HepG2 (cell line): Measurements from ENCODE around the gene ABCC1. TPM values are rescaled to one million over a fixed set of nuclear protein-coding genes. Genes with fewer than 3 reads are reported as not detected.

Source experiments
- ETV5 ChIP-seq: IDR thresholded peaks from 2 replicates; pipeline ENCODE4 v1.6.1; 2018; ENCODE audit warnings: missing biosample characterization, missing genetic modification reagents, inconsistent platforms, borderline replicate concordance
- MTF1 ChIP-seq: sonication (generic); formaldehyde crosslinking; IDR thresholded peaks from 2 replicates; pipeline ENCODE4 v1.5.0; 2020; ENCODE audit warnings: missing genetic modification reagents
- NFE2L2 ChIP-seq: fragments of 150-350 bp; IDR thresholded peaks from 2 replicates; pipeline ENCODE4 v1.6.1; 2014; ENCODE audit warnings: low read length
- PAWR ChIP-seq: sonication (generic); formaldehyde crosslinking; IDR thresholded peaks from 2 replicates; pipeline ENCODE4 v1.4.0; 2020; ENCODE audit warnings: missing genetic modification reagents, mild to moderate bottlenecking, borderline replicate concordance
- PCBP2 ChIP-seq: fragments of 200-400 bp; formaldehyde crosslinking; optimal IDR thresholded peaks from 2 replicates; pipeline ENCODE3; 2018; ENCODE audit warnings: low read length, low read depth; ENCODE audit not compliant: poor library complexity, severe bottlenecking
- REL ChIP-seq: sonication (generic); formaldehyde crosslinking; conservative IDR thresholded peaks from 2 replicates; pipeline ENCODE4 v1.8.0; 2022; ENCODE audit warnings: mild to moderate bottlenecking, missing genetic modification reagents, moderate library complexity
- SMC3 ChIP-seq: IDR thresholded peaks from 2 replicates; pipeline ENCODE4 v1.6.1; 2011; ENCODE audit warnings: low read length, improper control_type of control experiment
- SRSF1 ChIP-seq: fragments of 200-400 bp; formaldehyde crosslinking; optimal IDR thresholded peaks from 2 replicates; pipeline ENCODE3; 2017; ENCODE audit warnings: mild to moderate bottlenecking, low read depth, low read length, moderate library complexity
- TCF7L2 ChIP-seq: IDR thresholded peaks from 2 replicates; pipeline ENCODE4 v1.6.1; 2011; ENCODE audit warnings: mild to moderate bottlenecking, low read depth, low read length, moderate library complexity
- TEAD2 ChIP-seq: sonication (generic); formaldehyde crosslinking; IDR thresholded peaks from 2 replicates; pipeline ENCODE4 v1.9.0; 2021; ENCODE audit warnings: missing genetic modification reagents
- U2AF1 ChIP-seq: fragments of 200-400 bp; formaldehyde crosslinking; optimal IDR thresholded peaks from 2 replicates; pipeline ENCODE3; 2017; ENCODE audit warnings: mild to moderate bottlenecking, low read depth, low read length
- ZFP36 ChIP-seq: fragments of 150-350 bp; IDR thresholded peaks from 2 replicates; pipeline ENCODE4 v1.6.1; 2018; ENCODE audit warnings: borderline replicate concordance, low read length, low read depth; ENCODE audit not compliant: partially characterized antibody
- ZFP62 ChIP-seq: sonication (generic); formaldehyde crosslinking; IDR thresholded peaks from 2 replicates; pipeline ENCODE4 v1.4.0; 2020; ENCODE audit warnings: missing genetic modification reagents
- ZNF10 ChIP-seq: sonication (generic); formaldehyde crosslinking; IDR thresholded peaks from 2 replicates; pipeline ENCODE4 v1.4.0; 2020; ENCODE audit warnings: mild to moderate bottlenecking, low read depth, missing genetic modification reagents, borderline replicate concordance
- ZNF24 ChIP-seq: fragments of 450-650 bp; IDR thresholded peaks from 2 replicates; pipeline ENCODE4 v1.6.1; 2017; ENCODE audit warnings: antibody characterized with exemption, mild to moderate bottlenecking
- ZNF329 ChIP-seq: sonication (generic); formaldehyde crosslinking; IDR thresholded peaks from 2 replicates; pipeline ENCODE4 v1.9.0; 2021; ENCODE audit warnings: low read depth, mild to moderate bottlenecking, missing genetic modification reagents
- ZNF879 ChIP-seq: sonication (generic); formaldehyde crosslinking; IDR thresholded peaks from 2 replicates; pipeline ENCODE4 v1.8.1; 2023; ENCODE audit warnings: missing genetic modification reagents
- ZNF883 ChIP-seq: sonication (generic); formaldehyde crosslinking; IDR thresholded peaks from 2 replicates; pipeline ENCODE4 v1.5.1; 2020; ENCODE audit warnings: mild to moderate bottlenecking, missing genetic modification reagents; ENCODE audit errors: not compliant biosample characterization
- ZSCAN12 ChIP-seq: sonication (generic); formaldehyde crosslinking; IDR thresholded peaks from 2 replicates; pipeline ENCODE4 v1.9.0; 2021; ENCODE audit warnings: mild to moderate bottlenecking, missing genetic modification reagents
- polyA plus RNA-seq, 8 experiments: library from polyadenylated mRNA; depleted of rRNA in 3 of 8; stranded (reverse) in 7 of 8; unstranded in 1 of 8; fragments of >200 nt; fragmentation: Illumina TruSeq in 4 of 8; extraction: Trizol in 4 of 8; gene quantifications; 2 replicates each; pipeline versions ENCODE4 v1.2.1 to v1.2.3, GENCODE V29; 2011 to 2016; ENCODE audit warnings: low read depth in 4 of 8, missing spikeins in 1 of 8, mixed read lengths in 1 of 8; ENCODE audit not compliant: insufficient read depth in 1 of 8
- total RNA-seq, 5 experiments: library from RNA; depleted of rRNA; stranded (reverse); fragments of >200 nt; fragmentation: Illumina TruSeq; extraction: Trizol; gene quantifications; 2 replicates each; pipeline ENCODE4 v1.2.3, GENCODE V29; 2016; ENCODE audit warnings: low read depth in 1 of 5
- TF ChIP-seq, protein P1 (sequence below): sonication (generic); formaldehyde crosslinking; IDR thresholded peaks from 2 replicates; pipeline ENCODE4 v1.4.0; 2020; ENCODE audit warnings: missing genetic modification reagents
- TF ChIP-seq, protein P2 (sequence below): sonication (generic); formaldehyde crosslinking; IDR thresholded peaks from 2 replicates; pipeline ENCODE4 v1.9.0; 2021; ENCODE audit warnings: missing genetic modification reagents, borderline replicate concordance
- TF ChIP-seq, protein P3 (sequence below): sonication (generic); formaldehyde crosslinking; IDR thresholded peaks from 2 replicates; pipeline ENCODE4 v1.8.0; 2022; ENCODE audit warnings: mild to moderate bottlenecking, missing genetic modification reagents; ENCODE audit not compliant: insufficient replicate concordance

Gene ABCC1
- total and polyA plus RNA-seq, 2 of the 13 experiments (the other 11 are each of a cell fraction or from before 2014, with no cell fraction given) = 13.0 to 30.6 TPM

DNA sequence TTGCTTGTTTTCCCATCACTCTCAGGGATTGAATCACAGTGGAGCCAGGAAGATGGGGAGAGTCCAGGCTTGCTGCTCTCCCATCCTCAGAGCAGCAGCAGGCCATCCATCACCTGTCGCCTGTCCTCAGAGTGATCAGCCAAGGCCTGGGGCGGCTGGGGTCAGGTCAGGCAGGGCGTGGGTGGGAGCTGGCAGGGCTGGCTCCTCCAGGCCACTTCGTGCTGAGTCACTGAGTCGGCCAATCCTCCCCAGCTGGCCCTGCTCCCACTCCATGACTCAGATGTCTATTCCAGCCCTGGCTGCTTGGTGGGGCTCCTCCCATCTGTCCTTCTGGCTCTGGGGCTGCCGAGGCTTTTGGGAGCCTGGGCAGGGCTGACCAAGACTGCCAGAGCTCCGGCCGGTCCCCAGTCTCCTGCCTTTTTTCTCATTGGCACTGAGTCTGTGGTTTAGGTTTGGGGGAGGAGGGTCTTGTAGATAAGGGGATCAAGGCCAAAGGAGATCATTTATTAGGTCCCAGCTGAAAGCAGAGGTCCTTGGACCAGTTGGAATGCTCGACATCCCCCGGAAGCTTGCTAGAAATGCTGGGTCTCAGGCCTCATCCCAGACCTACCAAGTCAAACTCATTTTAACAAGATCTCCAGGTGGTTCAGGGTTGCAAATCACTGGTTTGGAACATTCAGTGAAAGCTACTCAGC is 72.7 kb downstream of the ABCC1 start (continued):
- TF ChIP-seq, protein P1, sequence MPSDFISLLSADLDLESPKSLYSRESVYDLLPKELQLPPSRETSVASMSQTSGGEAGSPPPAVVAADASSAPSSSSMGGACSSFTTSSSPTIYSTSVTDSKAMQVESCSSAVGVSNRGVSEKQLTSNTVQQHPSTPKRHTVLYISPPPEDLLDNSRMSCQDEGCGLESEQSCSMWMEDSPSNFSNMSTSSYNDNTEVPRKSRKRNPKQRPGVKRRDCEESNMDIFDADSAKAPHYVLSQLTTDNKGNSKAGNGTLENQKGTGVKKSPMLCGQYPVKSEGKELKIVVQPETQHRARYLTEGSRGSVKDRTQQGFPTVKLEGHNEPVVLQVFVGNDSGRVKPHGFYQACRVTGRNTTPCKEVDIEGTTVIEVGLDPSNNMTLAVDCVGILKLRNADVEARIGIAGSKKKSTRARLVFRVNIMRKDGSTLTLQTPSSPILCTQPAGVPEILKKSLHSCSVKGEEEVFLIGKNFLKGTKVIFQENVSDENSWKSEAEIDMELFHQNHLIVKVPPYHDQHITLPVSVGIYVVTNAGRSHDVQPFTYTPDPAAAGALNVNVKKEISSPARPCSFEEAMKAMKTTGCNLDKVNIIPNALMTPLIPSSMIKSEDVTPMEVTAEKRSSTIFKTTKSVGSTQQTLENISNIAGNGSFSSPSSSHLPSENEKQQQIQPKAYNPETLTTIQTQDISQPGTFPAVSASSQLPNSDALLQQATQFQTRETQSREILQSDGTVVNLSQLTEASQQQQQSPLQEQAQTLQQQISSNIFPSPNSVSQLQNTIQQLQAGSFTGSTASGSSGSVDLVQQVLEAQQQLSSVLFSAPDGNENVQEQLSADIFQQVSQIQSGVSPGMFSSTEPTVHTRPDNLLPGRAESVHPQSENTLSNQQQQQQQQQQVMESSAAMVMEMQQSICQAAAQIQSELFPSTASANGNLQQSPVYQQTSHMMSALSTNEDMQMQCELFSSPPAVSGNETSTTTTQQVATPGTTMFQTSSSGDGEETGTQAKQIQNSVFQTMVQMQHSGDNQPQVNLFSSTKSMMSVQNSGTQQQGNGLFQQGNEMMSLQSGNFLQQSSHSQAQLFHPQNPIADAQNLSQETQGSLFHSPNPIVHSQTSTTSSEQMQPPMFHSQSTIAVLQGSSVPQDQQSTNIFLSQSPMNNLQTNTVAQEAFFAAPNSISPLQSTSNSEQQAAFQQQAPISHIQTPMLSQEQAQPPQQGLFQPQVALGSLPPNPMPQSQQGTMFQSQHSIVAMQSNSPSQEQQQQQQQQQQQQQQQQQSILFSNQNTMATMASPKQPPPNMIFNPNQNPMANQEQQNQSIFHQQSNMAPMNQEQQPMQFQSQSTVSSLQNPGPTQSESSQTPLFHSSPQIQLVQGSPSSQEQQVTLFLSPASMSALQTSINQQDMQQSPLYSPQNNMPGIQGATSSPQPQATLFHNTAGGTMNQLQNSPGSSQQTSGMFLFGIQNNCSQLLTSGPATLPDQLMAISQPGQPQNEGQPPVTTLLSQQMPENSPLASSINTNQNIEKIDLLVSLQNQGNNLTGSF (CRISPR knock-in tag) = no peak
- TF ChIP-seq U2AF1 (no peak), TCF7L2 (no peak), SMC3 (no peak; the same call in 1 of the 2 replicates), SRSF1 (no peak), ZNF24 (no peak), ZNF329 (CRISPR knock-in tag) (no peak), NFE2L2 (peak; percentile 98), PCBP2 (no peak), ZNF10 (CRISPR knock-in tag) (no peak), ZNF879 (CRISPR knock-in tag) (no peak), TEAD2 (no peak), ZFP62 (CRISPR knock-in tag) (no peak), ETV5 (CRISPR knock-in tag) (no peak; the same call in 1 of the 2 replicates), ZSCAN12 (CRISPR knock-in tag) (no peak), ZFP36 (no peak), MTF1 (CRISPR knock-in tag) (no peak), PAWR (CRISPR knock-in tag) (no peak), REL (CRISPR knock-in tag) (no peak), ZNF883 (no peak)
- TF ChIP-seq, protein P2, sequence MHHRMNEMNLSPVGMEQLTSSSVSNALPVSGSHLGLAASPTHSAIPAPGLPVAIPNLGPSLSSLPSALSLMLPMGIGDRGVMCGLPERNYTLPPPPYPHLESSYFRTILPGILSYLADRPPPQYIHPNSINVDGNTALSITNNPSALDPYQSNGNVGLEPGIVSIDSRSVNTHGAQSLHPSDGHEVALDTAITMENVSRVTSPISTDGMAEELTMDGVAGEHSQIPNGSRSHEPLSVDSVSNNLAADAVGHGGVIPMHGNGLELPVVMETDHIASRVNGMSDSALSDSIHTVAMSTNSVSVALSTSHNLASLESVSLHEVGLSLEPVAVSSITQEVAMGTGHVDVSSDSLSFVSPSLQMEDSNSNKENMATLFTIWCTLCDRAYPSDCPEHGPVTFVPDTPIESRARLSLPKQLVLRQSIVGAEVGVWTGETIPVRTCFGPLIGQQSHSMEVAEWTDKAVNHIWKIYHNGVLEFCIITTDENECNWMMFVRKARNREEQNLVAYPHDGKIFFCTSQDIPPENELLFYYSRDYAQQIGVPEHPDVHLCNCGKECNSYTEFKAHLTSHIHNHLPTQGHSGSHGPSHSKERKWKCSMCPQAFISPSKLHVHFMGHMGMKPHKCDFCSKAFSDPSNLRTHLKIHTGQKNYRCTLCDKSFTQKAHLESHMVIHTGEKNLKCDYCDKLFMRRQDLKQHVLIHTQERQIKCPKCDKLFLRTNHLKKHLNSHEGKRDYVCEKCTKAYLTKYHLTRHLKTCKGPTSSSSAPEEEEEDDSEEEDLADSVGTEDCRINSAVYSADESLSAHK (CRISPR knock-in tag) = no peak
- TF ChIP-seq, protein P3, sequence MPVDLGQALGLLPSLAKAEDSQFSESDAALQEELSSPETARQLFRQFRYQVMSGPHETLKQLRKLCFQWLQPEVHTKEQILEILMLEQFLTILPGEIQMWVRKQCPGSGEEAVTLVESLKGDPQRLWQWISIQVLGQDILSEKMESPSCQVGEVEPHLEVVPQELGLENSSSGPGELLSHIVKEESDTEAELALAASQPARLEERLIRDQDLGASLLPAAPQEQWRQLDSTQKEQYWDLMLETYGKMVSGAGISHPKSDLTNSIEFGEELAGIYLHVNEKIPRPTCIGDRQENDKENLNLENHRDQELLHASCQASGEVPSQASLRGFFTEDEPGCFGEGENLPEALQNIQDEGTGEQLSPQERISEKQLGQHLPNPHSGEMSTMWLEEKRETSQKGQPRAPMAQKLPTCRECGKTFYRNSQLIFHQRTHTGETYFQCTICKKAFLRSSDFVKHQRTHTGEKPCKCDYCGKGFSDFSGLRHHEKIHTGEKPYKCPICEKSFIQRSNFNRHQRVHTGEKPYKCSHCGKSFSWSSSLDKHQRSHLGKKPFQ (CRISPR knock-in tag) = no peak
